IPS-20b (cell line): Measurements from ENCODE around the gene XPR1.

Experiments
- H3K27ac ChIP-seq: one replicate; pipeline ENCODE4 v1.5.1; 2013; ENCODE audit warnings: low read length
- H3K27me3 ChIP-seq: 2 replicates; pipeline ENCODE4 v1.6.1; 2013; ENCODE audit warnings: mild to moderate bottlenecking, low read length, inconsistent platforms; ENCODE audit not compliant: insufficient read depth
- H3K36me3 ChIP-seq: 2 replicates; pipeline ENCODE4 v1.6.1; 2013; ENCODE audit warnings: low read depth, mild to moderate bottlenecking, inconsistent platforms, low read length, moderate library complexity; ENCODE audit not compliant: insufficient read depth
- H3K4me1 ChIP-seq: 2 replicates; pipeline ENCODE4 v1.6.1; 2013; ENCODE audit warnings: mild to moderate bottlenecking, control low read depth, inconsistent platforms, low read length, moderate library complexity; ENCODE audit not compliant: insufficient read depth
- H3K4me3 ChIP-seq: 2 replicates; pipeline ENCODE4 v1.5.1; 2013; ENCODE audit warnings: mild to moderate bottlenecking, low read length, inconsistent platforms
- H3K9ac ChIP-seq: 2 replicates; pipeline ENCODE4 v1.6.1; 2013; ENCODE audit warnings: low read depth, mild to moderate bottlenecking, inconsistent platforms, low read length, moderate library complexity
- H3K9me3 ChIP-seq: 2 replicates; pipeline ENCODE4 v1.6.1; 2013; ENCODE audit warnings: mild to moderate bottlenecking, low read depth, low read length, inconsistent platforms; ENCODE audit not compliant: insufficient read depth

XPR1 gene

DNA sequence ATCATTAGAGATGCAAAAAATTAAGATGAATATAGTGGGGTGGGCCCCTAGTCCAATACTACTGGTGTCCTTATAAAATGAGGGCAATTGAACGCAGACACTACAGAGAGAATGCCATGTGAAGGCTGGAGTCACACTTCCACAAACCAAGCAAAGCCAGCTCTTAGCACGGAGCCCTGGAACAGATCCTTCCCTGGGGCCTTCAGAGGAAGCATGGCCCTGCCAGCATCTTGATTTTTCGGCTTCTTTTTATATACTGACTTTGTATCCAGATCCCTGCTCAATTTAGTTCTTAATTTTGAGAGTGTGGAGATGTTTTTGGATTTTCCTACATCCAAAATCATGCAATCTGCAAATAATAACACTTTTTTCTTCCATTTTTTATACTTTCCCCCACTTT, 270.7 kb downstream of the XPR1 start:
- H3K9ac ChIP-seq, result no peak overlapping the region
- H3K27me3 ChIP-seq, result no peaks in the 10 kb centered on the region
- no peak overlapping the region for H3K4me3 ChIP-seq
- H3K9me3 ChIP-seq, result no peaks in the 10 kb centered on the region
- H3K4me1 ChIP-seq, result peaks cover 4% of the 10 kb centered on the region; the same call in 1 of the 2 replicates
- no peaks in the 10 kb centered on the region for H3K36me3 ChIP-seq
- H3K27ac ChIP-seq, result no peak overlapping the region

DNA sequence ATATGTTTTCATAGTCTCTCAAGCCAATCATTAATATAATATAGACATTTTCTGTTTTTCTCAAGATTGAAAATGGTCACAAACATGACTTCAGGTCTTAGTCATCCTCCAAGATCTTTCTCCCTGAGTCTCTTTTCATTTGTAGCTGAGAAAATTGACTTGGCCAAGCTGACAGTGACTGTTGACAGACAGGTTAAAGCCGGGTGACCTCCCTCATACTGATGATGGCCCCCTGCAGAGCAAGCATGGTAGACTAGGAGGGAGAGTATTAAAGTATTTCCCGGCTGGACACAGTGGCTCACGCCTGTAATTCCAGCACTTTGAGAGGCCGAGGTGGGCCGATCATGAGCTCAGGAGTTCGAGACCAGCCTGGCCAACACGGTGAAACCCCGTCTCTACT, 274.1 kb downstream of the XPR1 start:
- H3K27ac ChIP-seq, result no peak overlapping the region
- H3K4me3 ChIP-seq, result no peak overlapping the region
- peaks cover 11% of the 10 kb centered on the region; the same call in 1 of the 2 replicates for H3K27me3 ChIP-seq
- no peaks in the 10 kb centered on the region for H3K9me3 ChIP-seq
- H3K36me3 ChIP-seq, result no peaks in the 10 kb centered on the region
- no peak overlapping the region for H3K9ac ChIP-seq
- H3K4me1 ChIP-seq, result no peaks in the 10 kb centered on the region

DNA sequence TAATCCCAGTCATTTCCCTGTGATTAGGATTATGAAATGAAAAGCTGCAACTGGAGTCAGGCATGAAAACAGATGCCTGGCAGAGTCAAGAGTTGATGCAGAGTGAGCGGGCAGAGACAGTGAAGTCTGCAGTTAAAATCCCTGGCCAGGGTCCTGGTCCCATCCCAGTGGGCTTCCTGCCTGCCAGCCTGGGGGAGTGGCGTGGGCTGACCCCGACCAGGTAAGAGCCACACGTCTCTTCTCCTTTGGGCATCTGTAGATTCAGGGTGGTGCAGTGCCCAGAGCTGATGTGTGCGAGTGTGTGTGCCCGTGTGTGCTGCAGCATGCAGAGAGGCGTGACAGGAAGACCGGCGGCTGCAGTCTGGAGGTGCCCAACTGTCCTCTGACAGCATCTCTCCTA, 274.7 kb downstream of the XPR1 start:
- H3K36me3 ChIP-seq, result no peaks in the 10 kb centered on the region
- H3K27me3 ChIP-seq, result peaks cover 17% of the 10 kb centered on the region
- no peak overlapping the region for H3K9ac ChIP-seq
- H3K27ac ChIP-seq, result no peak overlapping the region
- no peak overlapping the region for H3K4me3 ChIP-seq
- H3K4me1 ChIP-seq, result peaks cover 3% of the 10 kb centered on the region; the same call in 1 of the 2 replicates
- H3K9me3 ChIP-seq, result no peaks in the 10 kb centered on the region

GRCh38 chr1:180907313-180908055, 275.7 kb downstream of the XPR1 start:
- Histone ChIP-seq H3K9ac (no peak overlapping the region), H3K27me3 (peaks cover 25% of the 10 kb centered on the region), H3K4me1 (peaks cover 8% of the 10 kb centered on the region; the same call in 1 of the 2 replicates), H3K36me3 (no peaks in the 10 kb centered on the region), H3K9me3 (no peaks in the 10 kb centered on the region), H3K4me3 (no peak overlapping the region), H3K27ac (no peak overlapping the region)

- Histone ChIP-seq H3K27me3 (peaks cover 27% of the 10 kb centered on the region), H3K4me3 (no peak overlapping the region), H3K27ac (no peak overlapping the region), H3K36me3 (no peaks in the 10 kb centered on the region), H3K9ac (no peak overlapping the region), H3K4me1 (peaks cover 8% of the 10 kb centered on the region; the same call in 1 of the 2 replicates), H3K9me3 (no peaks in the 10 kb centered on the region)
Observed at GRCh38 chr1:180908074-180908765, 276.4 kb downstream of the XPR1 start.

GRCh38 chr1:180909005-180909414, 277.2 kb downstream of the XPR1 start:
- Histone ChIP-seq H3K9ac (no peak overlapping the region), H3K36me3 (no peaks in the 10 kb centered on the region), H3K4me1 (peaks cover 8% of the 10 kb centered on the region; the same call in 1 of the 2 replicates), H3K27ac (no peak overlapping the region), H3K9me3 (no peaks in the 10 kb centered on the region), H3K27me3 (peaks cover 35% of the 10 kb centered on the region), H3K4me3 (no peak overlapping the region)

DNA sequence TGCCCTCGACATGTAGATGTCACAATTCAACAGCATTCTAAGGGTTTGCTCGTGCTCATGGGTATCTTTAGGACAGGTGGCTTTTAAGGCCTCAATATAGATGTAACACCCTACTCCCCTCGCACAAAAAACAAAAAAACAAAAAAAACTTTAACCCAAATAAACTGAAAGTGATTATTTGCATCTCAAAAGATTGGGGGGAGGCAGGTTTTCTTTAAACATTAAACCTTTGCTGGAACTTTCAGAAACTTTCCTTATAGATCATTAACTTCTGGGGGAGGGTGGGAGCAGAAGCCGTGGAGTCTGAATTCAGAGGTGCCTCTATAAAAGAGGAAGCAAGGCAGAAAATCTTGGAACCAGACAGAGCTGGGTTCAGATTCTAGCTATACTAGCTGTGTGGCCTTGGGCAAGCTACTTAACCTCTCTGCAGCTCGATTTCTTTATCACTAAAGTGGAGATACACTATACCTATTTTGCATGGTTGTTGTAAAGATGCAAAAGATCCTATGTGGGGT, 277.7 kb downstream of the XPR1 start:
- Histone ChIP-seq H3K9me3 (no peaks in the 10 kb centered on the region), H3K4me1 (peaks cover 8% of the 10 kb centered on the region; the same call in 1 of the 2 replicates), H3K36me3 (no peaks in the 10 kb centered on the region), H3K27ac (no peak overlapping the region), H3K9ac (no peak overlapping the region), H3K4me3 (no peak overlapping the region), H3K27me3 (peaks cover 39% of the 10 kb centered on the region)

DNA sequence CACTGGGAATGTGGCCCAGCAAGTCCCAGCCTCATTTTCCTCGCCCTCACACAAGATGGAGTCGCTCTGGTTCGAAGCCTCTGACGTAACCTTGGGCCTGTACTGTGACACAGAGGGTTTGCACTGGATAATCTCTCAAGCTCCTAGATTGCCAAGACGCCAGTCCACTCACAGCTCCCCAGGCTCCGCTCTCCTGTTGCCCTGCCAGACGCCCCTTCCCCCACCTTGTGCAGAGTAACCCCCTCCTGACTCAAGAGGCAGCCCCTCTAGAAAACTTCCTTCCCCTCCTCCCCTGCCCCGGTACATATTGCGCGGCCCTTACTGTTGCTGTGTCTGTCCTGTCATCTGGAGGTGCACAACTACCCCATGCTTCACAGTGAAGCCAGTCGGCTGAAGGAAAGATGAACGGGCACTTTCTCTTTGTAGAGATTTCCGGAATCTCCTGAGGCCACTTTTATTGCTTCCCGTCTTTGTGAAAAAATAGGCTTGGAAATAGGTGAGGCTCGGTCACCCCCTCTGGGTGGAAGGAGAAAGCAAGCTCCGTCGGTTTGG, 279.9 kb downstream of the XPR1 start:
- H3K27ac ChIP-seq, result no peak overlapping the region
- H3K27me3 ChIP-seq, result peaks cover 43% of the 10 kb centered on the region
- peak overlapping the region; percentile 72 for H3K9ac ChIP-seq

DNA sequence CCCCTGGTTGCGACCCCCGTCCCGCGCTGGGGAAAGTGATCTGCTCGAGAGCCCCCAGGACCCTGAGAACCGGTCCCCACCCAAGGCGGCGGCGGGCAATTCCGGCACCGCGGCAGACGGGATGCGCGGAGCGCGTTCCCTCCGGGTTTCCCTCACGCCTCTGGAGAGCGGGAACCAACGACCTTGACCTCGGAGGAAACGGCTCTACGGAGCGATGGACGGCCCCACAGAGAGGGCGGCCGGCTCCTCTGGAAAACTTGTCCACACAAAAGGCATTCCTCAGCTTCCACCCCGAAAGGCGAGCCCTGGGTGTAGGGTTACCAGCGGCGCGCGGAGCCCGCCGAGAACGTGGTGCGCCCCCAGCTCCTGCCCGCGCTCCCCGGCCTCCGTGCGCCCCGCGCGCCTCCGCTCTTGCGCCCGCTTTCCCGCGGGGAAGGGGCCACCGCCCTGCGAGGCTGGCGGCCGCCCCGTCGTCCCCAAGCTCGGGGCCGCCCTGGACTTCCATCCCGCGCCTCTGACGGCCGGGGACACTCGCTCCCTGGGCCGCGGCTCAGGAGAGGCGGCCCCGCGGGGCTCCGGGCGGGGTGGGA, 280.5 kb downstream of the XPR1 start:
- Histone ChIP-seq H3K27me3 (peaks cover 43% of the 10 kb centered on the region), H3K4me1 (peaks cover 8% of the 10 kb centered on the region; the same call in 1 of the 2 replicates), H3K9me3 (no peaks in the 10 kb centered on the region), H3K4me3 (peak overlapping the region; percentile 74), H3K27ac (no peak overlapping the region), H3K36me3 (no peaks in the 10 kb centered on the region), H3K9ac (peak overlapping the region; percentile 72)

More for the DNA sequence above, 279.9 kb downstream of the XPR1 start:
- H3K9me3 ChIP-seq, result no peaks in the 10 kb centered on the region
- H3K4me3 ChIP-seq, result peak overlapping the region; percentile 74
- H3K36me3 ChIP-seq, result no peaks in the 10 kb centered on the region
- peaks cover 8% of the 10 kb centered on the region; the same call in 1 of the 2 replicates for H3K4me1 ChIP-seq

- H3K9me3 ChIP-seq, result no peaks in the 10 kb centered on the region
- peak within 1 kb of the TSS; percentile 74 for H3K4me3 ChIP-seq
Observed at GRCh38 chr1:180912801-180913565, 281.2 kb downstream of the XPR1 start, which contains the start of gene KIAA1614. TSS of gene KIAA1614 (plus strand) at chr1:180912897. CDS start at chr1:180913244, 347 bp downstream.

More at GRCh38 chr1:180912801-180913565, 281.2 kb downstream of the XPR1 start, which contains the start of gene KIAA1614:
- peaks cover 8% of the 10 kb centered on the region; the same call in 1 of the 2 replicates for H3K4me1 ChIP-seq
- H3K9ac ChIP-seq, result peak within 1 kb of the TSS; percentile 72
- no peak within 1 kb of the TSS for H3K27ac ChIP-seq
- peaks cover 43% of the 10 kb centered on the region for H3K27me3 ChIP-seq
- no peaks in the 10 kb centered on the region for H3K36me3 ChIP-seq
